GM19328 (cell line): ENCODE results near the gene ARHGEF1.

Source experiments
- ATAC-seq: cut with Tn5 transposase; IDR thresholded peaks from one replicate; pipeline ENCODE4 v1.9.1; 2021; ENCODE audit warnings: mild to moderate bottlenecking, moderate library complexity; ENCODE audit not compliant: unreplicated experiment

Gene ARHGEF1

DNA sequence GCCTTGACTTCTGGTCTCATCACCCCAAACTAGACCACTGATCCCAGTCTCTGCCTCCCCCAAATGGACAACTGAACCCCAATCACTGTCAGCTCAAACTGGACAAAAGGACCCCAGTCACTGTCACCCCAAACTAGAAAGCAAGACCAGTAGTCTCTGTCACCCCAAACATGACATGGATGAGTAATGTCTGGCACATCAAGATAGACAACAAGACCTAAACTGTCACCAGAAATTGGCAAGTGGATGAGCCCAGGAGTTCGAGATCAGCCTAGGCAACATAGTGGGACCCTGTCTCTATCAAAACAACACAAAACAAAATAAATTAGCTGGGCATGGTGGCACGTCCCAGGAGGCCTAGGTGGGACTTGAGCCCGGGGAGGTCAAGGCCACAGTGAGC, 64.1 kb downstream of the ARHGEF1 start:
- ATAC-seq = no peak

DNA sequence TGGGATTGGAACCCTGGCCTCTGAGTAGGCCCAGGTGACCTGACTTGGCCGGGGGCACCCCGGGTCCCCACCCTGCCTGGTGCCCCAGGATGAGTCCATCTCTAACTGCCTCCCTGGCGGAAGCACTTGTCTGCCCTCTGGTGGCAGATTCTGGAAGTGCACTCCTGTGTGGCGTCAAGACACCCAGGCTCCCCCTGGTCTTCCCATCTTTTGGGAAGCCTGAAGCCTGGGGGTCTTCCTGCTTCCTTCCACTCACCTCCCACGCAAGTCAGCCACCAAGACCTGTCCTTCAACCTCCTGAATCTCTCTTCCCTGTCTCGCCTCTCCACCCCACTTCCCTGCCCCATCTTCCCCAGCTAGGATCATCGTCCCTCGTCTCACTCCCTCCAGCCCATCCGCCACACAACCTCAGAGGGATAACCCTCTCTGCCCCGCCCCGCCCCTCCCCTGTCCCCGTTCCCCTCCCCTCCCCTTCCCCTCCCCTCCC, 68.7 kb downstream of the ARHGEF1 start:
- ATAC-seq = no peak

DNA sequence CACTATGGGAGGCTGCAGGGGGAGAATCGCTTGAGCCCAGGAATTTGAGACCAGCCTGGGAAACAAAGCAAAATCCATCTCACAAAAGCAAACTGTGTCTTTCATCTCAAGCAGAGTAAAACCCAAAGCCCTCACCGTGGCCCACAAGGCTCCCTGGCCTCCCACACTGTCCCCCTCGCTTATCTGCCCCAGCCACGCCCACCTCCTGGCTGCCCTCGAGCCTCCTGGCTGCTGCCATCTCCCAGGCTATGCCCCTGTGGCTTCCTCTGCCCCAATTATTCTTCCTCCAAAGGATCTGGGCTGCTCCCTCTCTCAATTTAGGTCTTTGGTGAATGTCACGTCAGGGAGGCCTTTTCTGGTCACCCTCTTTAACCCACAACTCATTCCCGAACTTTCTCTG, 72.5 kb downstream of the ARHGEF1 start:
- ATAC-seq = no peak

DNA sequence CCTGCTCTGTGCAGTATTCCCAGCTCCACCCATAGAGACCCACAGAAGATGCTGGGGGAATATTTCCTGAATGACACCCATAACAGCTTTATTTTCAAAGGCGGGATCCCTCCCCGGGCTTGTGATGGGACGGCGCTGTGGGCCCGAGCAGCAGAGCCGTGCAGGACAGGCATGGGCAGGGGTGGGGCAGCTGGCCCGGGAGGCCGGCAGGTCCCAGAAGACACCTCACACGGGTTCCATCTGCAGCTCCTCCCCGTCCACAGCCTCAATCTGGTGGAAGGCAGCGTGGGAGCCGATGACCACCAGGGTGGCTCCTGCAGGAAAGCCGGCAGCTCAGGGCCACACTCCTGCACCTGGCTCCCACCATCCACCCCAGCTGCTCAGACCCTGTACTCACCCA, 73.6 kb downstream of the ARHGEF1 start:
- no peak for ATAC-seq
